Measurements from ENCODE around the gene ARRDC5.
"Not testable (repeated sequence)": the region's sequence is repeated elsewhere in the genome, so short reads cannot be mapped to it uniquely, and the experiment has no call there.

The ARRDC5 gene

DNA sequence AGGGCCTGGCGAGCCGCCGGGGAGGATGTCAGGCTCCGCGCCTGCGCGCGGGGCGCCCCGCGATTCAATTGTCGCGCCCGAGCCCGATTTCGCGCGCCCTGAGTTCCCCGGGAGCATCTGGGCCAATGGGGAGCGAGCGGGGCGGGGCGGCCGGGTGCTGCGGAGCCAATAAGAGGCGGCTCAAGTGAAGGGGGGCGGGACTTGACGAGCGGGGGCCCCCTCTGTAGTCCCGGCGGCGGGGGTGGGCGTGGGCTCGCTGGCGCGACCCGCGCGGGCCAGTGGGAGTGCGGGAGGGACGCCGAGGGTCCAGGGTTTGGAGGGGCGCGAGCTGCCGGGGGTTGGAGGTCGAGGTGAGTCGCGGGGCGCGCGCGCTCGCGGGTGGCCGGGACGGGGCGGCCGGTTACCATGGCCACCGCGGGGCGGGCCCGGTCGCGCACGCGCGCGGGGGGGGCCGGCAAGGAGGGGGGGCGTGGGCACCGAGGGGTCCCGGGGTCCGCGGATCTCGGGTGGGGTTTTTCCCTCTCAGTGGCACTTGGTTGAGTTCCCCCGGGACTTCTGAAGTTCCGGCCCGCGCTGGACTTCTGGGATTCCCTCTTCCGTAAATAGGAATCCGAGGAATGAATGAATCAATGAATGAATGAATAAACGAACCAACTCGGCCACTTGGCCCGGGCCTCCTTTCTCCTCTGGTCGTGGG is 7.3 kb upstream of the ARRDC5 start:
- DNase-seq: peak; percentile 77 to 88

DNA sequence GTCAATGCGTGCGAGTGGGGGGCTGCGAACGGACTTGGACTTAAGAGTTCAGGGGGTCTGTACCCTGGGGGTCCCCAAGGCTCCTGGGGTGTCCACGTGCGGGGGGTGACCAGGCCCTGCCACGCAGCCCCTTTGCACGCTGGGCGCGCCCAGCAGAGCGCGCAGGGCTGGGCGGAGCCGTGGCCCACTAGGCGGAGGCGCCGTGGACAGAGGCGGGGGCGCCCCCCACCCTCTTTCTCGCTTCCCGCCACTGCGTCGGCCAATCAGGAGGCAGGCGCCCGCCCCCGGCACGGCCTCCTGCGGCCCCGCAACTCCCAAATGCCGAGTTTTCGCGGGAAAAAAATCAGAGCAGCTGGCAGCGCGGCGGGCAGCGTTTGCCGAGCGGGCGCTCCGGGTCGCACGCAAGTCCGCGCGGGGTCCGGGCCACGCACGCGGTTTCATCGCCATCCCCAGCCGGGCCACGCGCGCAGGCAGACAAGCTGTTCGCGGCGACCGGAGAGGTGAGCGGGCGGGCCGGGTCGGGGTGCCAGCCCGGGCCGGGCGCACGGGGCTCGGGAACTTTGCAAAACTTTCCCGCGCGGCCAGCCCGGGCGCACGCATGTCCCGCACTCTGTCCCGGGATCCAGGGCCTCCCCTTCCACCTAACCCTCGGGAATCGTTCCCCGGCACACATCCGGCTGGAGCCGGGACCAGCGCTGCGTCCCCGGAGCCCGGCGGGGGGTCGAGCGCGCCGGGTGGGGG is 6.6 kb upstream of the ARRDC5 start, which contains the start of gene UHRF1:
UHRF1 (plus strand) TSS at position 346 of the 741 bp plus-strand sequence. CDS start 1,385 bp downstream, outside the sequence.
- DNase-seq: no peak

DNA sequence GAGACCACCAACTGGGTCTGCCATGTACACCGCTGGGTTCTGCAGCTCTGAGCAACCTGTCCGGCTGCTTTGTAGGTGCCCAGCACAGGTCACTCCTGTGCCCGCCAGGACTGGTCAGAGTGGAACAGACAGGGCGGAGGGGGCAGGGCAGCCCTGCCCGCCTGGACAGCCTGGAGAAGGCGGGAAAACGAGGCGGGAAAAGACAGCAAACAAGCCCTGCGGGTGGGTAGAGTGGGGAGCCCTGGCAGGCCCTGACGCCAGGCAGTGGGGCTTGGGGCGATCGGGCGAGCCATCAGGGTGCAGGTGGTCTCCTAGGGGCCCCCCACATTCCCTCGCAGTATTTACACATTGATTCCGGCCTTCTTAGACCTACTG is 6.1 kb upstream of the ARRDC5 start:
- DNase-seq: no peak

DNA sequence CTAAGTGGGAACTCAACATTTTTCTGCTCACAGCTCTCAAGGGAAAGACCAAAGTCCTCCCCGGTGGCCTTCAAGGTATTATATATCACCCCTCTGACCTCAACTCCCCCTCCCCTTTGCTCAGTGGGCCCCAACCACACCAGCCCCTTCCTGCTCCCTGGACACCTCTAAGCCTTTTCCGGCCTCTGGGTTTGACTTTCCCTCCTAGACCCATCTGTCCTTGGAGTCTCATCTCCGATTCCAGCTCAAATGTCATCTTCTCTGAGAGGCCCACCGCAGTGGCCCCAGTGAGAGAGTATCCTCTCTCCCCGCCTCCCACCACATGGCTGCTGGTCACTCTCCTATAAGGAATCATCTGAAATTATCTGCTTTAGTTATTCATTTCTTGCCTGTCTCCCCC is 5.7 kb upstream of the ARRDC5 start:
- DNase-seq: no peak

DNA sequence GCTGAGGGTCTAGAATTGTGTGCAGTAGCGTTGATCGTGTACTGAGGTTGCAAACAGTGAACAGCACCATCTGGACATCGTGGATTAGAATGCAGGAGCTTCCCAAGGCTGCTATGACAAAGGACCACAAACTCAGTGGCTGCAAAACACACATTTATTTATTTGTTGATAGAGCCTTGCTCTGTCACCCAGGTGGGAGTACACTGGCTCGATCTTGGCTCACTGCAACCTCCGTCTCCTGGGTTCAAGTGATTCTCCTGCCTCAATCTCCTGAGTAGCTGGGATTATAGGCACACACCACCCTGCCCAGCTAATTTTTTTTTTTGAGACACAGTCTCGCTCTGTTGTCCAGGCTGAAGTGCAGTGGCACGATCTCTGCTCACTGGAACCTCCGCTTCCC is 4.3 kb upstream of the ARRDC5 start:
- no peak for DNase-seq

DNA sequence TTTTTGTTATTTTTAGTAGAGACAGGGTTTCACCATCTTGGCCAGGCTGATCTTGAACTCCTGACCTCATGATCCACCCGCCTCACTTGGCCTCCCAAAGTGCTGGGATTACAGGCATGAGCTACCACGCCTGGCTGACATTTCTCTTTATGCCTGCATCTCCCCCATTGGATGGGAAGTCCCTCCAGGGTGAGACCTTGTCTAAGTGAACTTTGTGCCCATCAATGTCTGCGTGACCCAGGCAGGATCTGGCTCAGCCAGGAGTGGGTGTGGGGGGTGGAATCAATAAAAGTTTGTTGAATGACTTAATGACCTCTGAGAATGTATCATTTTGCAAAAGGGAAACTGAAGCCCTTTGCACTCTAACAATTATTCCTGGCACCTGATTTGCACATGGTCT is 1.8 kb upstream of the ARRDC5 start:
- DNase-seq: no peak

DNA sequence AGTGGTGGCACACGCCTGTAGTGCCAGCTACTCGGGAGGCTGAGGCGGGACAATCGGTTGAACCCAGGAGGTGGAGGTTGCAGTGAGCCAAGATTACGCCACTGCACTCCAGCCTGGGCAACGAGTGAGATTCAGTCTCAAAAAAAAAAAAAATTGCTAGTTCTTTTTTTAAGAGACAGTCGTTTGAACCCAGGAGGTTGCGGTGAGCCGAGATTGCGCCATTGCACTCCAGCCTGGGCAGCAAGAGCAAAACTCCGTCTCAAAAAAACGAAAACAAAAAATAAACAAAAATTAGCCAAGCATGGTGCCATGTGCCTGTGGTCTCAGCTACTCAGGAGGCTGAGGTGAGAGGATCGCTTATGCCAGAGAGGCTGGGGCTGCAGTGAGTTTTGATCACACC is 1.8 kb downstream of the ARRDC5 start:
- DNase-seq: not testable (repeated sequence)

DNA sequence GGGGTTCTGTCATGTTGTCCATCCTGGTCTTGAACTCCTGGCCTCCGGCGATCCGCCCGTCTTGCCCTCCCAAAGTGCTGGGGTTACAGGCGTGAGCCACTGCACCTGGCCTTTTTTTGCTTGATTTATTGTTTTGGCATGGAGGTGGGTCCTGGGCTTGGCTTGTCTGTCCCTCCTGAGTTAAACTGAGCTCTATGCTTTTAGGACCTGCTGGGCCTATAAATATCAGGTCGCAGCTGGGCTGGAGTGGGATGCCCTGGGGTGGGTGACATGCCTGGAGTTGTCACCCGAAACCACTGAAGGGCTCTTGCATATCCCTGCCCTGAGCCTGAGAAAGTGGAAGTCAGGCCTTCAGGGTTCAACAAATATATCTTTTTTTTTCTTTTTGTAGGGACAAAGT is 5.5 kb downstream of the ARRDC5 start:
- no peak for DNase-seq

DNA sequence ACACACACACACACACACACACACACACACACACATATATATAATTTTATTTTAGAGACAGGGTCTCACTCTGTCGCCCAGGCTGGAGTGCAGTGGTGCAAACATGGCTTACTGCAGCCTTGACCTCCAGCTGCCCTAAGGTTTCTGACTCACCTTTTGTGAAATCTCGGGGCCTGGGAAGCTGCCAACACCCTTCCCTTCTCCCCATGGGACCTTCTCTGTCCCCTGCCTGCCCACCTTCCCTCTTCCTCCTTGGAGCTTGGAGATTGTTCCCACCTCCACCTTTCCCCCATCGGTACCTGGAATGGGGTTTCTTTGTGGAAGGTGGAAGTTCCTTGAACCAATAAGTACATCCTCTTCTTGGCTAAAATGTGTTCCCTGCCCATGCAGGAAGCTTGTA is 6.3 kb downstream of the ARRDC5 start:
- DNase-seq: no peak

DNA sequence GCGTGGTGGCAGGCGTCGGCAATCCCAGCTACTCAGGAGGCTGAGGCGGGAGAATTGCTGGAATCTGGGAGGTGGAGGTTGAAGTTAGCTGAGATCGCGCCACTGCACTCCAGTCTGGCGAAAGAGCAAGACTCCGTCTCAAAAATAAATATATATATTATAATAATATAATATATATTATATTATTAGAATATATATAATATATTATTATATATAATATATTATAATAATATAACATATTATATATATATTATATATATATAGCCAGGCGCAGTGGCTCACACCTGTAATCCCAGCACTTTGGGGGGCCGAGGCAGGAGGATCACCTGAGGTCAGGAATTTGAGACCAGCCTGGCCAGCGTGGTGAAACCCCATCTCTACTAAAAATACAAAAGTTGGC is 9.7 kb downstream of the ARRDC5 start:
- DNase-seq: not testable (repeated sequence)

DNA sequence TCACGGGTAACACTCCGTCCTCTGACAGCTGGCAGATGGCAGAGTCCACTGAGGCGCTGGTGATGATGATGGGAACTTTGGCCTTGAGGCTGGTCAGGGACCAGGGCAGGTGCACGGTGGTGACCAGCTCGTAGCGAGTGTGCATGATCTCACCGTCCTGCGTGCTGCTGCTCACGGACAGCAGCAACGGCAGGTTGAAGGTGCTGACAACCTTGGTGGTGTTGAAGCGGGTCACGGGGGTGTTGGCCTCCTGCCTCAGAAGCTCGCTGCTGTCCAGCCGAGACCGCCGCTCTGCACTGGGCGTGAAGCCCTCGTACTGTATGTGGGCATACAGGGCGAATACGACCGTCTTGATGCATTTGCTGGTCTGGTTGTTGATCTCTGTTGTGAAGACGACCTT is 11.6 kb downstream of the ARRDC5 start:
- DNase-seq: no peak

DNA sequence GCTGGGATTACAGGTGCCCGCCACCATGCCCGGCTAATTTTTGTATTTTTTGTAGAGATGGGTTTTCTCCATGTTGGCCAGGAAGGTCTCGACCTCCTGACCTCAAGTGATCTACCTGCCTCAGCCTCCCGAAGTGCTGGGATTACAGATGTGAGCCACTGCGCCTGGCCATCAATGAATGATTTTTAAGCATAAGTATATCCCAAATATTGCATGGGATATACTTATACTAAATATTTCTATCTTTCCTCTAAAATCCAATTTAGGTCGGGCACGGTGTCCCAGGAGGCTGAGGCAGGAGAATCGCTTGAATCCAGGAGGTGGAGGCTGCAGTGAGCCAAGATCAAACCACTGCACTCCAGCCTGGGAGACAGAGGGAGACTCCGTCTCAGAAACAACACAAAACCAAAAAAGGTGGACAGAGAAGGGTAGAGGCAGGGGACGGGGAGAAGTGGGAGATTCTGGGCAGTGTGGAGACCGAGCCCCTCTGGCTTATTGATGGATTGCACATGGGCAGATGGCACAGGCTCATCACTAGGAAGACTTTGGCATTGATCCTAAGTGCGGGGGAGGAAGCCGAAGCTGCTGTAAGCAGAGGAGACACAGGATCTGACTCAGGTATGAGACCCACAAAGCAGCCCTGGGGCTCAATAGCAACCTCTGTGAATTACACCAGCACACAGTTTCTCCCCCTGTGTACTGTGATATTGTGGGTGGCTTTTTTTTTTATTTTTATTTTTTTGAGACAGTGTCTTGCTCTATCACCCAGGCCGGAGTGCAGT is 13.5 kb downstream of the ARRDC5 start:
- DNase-seq: no peak

DNA sequence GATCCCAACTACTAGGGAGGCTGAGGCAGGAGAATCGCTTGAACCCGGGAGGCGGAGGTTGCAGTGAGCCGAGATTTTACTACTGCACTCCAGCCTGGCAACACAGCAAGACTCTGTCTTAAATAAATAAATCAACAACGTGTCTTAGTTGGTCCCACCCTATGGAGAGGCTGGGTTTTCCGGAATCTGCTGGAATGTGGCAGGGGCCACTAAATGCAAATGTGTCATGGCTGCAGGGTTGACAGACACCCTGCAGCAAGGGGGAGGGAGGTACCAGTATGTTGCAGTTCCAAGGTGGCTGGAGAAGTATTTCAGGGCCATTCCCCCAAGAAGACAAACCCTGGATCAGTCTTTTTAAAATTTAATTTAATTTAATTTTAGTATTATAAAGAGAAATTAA is 14.9 kb downstream of the ARRDC5 start:
- not testable (repeated sequence) for DNase-seq

DNA sequence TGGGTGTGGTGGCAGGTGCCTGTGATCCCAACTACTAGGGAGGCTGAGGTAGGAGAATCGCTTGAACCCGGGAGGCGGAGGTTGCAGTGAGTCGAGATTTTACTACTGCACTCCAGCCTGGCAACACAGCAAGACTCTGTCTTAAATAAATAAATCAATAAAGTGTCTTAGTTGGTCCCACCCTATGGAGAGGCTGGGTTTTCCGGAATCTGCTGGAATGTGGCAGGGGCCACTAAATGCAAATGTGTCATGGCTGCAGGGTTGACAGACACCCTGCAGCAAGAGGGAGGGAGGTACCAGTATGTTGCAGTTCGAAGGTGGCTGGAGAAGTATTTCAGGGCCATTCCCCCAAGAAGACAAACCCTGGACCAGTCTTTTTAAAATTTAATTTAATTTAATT is 17.7 kb downstream of the ARRDC5 start:
- not testable (repeated sequence) for DNase-seq

DNA sequence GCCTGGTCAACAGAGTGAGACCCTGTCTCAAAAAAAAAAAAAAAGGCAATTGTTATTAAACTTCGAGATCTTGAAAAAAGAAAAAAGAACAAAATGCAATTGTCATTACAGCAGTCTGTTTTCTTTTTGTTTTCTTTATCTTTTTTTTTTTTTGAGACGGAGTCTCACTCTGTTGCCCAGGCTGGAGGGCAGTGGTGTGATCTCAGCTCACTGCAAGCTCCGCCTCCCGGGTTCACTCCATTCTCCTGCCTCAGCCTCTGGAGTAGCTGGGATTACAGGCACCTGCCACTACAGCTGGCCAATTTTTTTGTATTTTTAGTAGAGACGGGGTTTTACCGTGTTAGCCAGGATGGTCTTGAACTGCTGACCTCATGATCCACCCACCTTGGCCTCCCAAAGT is 19.8 kb downstream of the ARRDC5 start:
- DNase-seq: not testable (repeated sequence)

DNA sequence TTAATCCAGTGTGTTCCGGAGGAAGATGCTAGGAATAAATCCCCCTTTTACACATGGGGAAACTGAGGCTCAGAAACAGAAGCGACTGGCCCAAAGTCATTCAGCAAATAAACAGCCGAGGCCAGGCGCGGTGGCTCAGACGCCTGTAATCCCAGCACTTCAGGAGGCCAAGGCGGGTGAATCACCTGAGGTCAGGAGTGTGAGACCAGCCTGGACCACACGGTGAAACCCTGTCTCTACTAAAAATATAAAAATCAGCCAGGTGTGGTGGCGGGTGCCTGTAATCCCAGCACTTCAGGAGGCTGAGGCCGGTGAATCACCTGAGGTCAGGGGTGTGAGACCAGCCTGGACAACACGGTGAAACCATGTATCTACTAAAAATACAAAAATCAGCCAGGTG is 23.7 kb downstream of the ARRDC5 start:
- no peak for DNase-seq

DNA sequence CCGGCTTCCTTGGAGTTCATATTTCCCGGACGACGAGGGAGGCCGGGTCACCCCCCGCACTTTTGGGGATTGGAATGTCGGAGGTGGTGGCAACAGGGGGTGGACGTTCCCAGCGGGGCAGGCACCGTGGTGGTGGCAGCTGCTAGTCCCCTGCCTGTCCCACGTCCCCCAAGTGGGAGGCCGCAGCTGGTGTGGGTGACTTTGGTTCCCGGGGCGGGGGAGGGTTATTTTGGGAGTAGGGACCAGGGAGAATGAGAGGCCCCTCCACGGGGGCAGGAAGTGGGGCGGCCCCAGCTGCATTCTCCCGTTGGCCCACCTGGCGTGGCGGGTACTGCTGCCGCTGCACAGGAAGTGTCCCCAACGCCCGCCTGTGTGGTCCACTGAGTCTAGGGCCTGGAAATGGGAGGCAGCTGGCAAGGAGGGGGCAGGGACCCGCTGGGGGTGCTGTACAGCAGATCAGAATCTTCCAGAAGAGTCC is 24.2 kb downstream of the ARRDC5 start:
- peak in 1 of 2 donors; percentile 61 for DNase-seq

DNA sequence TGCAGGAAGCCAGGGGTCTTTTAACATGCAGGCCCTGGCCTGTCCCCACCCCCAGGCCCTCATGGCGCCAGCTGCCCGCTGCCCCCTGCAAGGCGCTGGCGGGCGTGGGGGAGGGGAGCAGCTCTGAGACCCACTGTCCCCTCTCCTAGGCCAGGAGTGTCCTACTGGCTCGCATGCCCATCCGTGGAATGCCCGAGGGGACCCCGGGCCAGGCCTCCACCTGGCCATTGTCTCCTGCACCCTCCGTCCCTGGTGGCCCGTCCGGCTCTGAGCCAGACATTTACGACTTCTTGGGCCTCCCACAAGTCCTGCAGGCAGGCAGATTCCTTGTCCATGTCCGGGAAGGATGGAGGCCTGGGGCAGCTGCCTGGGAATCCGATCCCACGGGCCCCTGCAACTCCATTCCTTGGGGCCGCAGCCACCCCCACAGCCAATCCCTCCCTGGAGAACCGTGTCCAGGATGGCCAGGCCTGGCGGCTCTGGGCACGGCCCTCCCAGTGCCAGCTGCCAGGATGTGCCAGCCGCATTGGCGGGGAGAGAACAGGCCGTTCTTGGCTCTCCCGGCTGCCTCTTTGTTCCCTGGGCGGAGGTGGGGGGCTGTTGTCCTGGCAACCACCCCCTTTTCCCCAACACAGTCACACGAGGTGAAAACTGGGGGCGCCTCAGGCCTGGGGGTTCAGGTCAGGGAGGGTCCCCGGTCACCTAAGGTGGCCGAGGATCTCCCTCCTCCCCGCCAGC is 24.8 kb downstream of the ARRDC5 start:
- peak; percentile 86 to 91 for DNase-seq

DNA sequence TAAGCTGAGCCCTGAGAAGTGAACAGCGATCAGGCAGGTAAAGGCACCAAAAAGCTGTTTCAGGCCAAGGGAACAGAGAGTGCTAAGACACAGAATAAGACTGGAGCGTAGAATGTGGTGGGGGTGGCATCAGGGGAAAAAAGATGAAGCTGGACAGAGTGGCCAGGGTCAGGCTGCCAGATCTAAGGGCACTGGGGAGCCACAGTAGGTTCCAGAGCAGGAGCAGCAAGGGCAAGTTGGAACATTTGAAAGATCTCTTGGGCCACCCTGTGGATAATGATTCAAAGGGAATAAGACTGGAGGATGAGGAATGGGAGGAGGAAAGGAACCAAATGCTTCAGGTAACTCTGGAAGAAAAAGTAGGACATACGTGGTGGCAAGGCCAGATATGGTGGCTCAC is 28.8 kb downstream of the ARRDC5 start:
- DNase-seq: no peak

DNA sequence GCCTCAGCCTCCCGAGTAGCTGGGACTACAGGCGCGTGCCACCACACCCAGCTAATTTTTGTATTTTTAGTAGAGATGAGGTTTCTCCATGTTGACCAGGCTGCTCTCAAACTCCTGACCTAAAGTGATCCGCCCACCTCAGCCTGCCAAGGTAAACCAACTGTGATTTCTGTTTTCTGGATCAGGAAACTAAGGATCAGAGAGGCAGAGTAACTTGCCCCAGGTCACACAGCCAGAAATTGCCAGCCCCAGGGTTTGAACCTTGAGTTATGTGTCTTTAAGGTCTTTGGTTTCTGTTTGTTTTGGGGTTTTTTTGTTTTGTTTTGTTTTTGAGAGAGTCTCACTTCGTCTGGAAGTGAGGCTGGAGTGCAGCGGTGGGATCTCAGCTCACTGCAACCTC is 31.0 kb downstream of the ARRDC5 start:
- no peak for DNase-seq

DNA sequence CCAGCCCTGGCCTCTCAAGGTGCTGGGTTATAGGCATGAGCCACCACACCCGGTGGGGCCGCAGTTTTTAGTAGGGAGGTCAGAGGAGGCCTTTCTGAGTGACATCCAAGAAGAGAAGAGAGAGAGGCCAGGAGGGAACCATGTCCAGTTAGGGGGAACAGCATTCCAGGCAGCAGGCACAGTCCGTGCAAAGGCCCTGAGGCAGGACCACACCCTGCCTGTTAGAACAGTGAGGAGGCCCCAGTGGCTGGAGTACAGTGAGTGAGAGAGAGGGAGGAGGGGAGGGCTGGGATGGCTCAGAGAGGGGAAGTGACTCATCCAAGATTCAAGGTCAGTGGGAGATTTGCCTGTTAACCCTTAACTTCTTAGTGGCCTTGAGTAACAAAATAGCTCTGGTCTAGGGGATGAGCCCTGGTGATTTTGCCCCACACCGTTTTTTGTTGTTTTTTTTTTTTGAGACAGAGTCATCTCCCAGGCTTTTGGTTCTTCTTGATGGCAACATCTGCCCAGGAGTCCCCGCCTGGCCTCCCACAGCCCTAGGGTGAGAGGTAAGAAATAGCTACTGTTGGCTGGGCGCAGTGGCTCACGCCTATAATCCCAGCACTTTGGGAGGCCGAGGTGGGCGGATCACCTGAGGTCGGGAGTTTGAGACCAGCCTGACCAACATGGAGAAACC is 32.5 kb downstream of the ARRDC5 start:
- no peak for DNase-seq

DNA sequence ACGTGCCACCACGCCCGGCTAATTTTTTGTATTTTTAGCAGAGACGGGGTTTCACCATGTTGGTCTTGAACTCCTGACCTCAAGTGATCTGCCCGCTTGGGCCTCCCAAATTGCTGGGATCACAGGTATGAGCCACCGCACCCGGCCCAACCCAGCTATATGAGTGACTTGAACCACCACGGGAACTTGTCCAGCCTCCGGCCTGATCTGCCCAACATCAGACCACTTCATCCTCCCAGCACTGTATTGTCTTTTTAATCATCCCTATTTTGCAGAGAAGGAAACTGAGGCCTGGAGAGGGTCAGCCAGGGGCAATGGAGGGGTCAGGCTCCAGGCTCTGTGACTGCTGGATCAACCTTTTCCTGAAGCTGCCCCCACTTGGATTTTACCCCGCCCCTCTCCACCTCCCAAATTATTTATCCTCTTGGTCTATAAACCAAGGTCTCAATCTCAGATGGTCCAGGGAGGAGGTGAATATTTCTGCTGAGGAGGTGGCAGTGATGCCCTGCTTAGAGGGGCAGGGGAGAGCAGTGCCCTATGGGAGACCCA is 34.3 kb downstream of the ARRDC5 start:
- DNase-seq: no peak

All from hippocampal formation (tissue), 2 donors.